ENCODE measurements around the gene CBX1. TPM values are rescaled to one million over a fixed set of nuclear protein-coding genes. Genes with fewer than 3 reads are reported as not detected.
A peak's percentile ranks its signal among the peaks of the same experiment; 100 is the strongest.

The CBX1 gene
- total RNA-seq, 4 donors from 2014 or later: 18.4 to 27.5 (median 22.3) TPM

DNA sequence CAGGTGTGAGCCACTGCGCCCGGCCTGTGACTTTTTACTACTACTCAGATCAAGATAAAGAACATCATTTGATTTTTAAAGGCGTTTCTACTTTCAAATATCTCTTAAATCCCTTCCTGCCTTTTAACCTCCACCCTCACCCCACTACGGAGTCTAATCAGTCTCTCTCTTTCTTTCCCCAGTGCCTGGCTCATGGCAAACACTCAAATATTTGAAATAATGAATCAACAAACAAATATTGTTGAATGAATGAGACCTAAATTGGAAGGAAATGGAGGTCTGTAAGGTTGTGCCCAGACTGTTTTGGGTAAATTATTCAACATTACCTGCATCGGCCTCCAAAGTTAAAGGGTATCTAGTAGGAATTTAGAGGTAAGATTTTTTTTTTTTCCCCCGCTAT lies 78.4 kb downstream of the CBX1 start:
- no peaks in the 10 kb centered on the region for H3K36me3 ChIP-seq
- TF ChIP-seq POLR2AphosphoS5 (IDR thresholded peaks at IDR 0.05) (no peak), POLR2A (IDR thresholded peaks at IDR 0.05) (no peak), EP300 (IDR thresholded peaks at IDR 0.05) (no peak)
- TF ChIP-seq, protein P1, sequence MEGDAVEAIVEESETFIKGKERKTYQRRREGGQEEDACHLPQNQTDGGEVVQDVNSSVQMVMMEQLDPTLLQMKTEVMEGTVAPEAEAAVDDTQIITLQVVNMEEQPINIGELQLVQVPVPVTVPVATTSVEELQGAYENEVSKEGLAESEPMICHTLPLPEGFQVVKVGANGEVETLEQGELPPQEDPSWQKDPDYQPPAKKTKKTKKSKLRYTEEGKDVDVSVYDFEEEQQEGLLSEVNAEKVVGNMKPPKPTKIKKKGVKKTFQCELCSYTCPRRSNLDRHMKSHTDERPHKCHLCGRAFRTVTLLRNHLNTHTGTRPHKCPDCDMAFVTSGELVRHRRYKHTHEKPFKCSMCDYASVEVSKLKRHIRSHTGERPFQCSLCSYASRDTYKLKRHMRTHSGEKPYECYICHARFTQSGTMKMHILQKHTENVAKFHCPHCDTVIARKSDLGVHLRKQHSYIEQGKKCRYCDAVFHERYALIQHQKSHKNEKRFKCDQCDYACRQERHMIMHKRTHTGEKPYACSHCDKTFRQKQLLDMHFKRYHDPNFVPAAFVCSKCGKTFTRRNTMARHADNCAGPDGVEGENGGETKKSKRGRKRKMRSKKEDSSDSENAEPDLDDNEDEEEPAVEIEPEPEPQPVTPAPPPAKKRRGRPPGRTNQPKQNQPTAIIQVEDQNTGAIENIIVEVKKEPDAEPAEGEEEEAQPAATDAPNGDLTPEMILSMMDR (IDR thresholded peaks at IDR 0.05): no peak
- 35% methylated on average over 6 of the region's 6 CpGs for WGBS
- DNase-seq (ENCODE audit: low spot score in 2 of 2): no peak
- H3K27ac ChIP-seq: no peak overlapping the region
- H3K27me3 ChIP-seq: no peaks in the 10 kb centered on the region
- peak overlapping the region; percentile 51 for H3K4me3 ChIP-seq
- no peaks in the 10 kb centered on the region for H3K9me3 ChIP-seq
- H3K4me1 ChIP-seq: peaks cover 53% of the 10 kb centered on the region

DNA sequence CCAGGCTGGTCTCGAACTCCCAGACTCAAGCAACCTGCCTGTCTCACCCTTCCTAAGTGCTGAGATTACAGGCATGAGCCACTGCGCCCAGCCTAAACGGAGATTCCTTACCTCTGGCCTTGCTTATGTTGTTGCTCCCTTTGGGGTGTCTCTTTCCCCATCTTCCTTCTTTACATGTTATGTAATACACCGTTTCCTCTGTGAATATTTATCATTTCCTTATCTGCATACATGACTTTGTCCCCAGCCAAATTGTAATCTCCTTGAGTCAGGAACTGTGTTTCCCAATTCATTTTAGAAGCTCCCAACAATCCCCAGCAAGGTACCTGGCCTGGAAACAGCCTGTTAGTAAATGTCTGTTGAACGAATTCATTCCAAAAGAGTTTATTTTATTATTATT lies 79.3 kb downstream of the CBX1 start:
- no peaks in the 10 kb centered on the region for H3K36me3 ChIP-seq
- H3K4me3 ChIP-seq: no peak overlapping the region
- TF ChIP-seq, protein P1 (IDR thresholded peaks at IDR 0.05): no peak
- TF ChIP-seq EP300 (IDR thresholded peaks at IDR 0.05): no peak
- no peaks in the 10 kb centered on the region for H3K9me3 ChIP-seq
- 54% methylated on average over 5 of the region's 5 CpGs for WGBS
- no peaks in the 10 kb centered on the region for H3K27me3 ChIP-seq
- no peak overlapping the region for H3K27ac ChIP-seq
- no peak for DNase-seq (ENCODE audit: low spot score in 2 of 2)
- peaks cover 47% of the 10 kb centered on the region for H3K4me1 ChIP-seq

Other genes starting within 250 kb of the CBX1 start
- 10 to 100 TPM in 2 of 4 donors, 1 to 10 TPM in 2; 6.9 to 12.7 (median 9.8) TPM for gene SP2, start 205.2 kb downstream of the CBX1 start, total RNA-seq
- 10 to 100 TPM; 14.6 to 33.6 (median 24.7) TPM for gene PNPO, start 159.9 kb downstream of the CBX1 start, total RNA-seq
- 10 to 100 TPM; 11.4 to 27.1 (median 21.8) TPM for gene PRR15L, start 143.6 kb downstream of the CBX1 start, total RNA-seq
- 100 to 1,000 TPM; 100 to 296 (median 142) TPM for gene CDK5RAP3, start 130.4 kb downstream of the CBX1 start, total RNA-seq
- 10 to 100 TPM in 3 of 4 donors, 1 to 10 TPM in 1; 9.7 to 17.2 (median 12.5) TPM for gene COPZ2, start 63.7 kb downstream of the CBX1 start, total RNA-seq
- 100 to 1,000 TPM in 2 of 4 donors, 10 to 100 TPM in 2; 89.9 to 250 (median 138) TPM for gene NFE2L1, start 53.1 kb downstream of the CBX1 start, total RNA-seq
- 10 to 100 TPM in 3 of 4 donors, 1 to 10 TPM in 1; 8.4 to 16.4 (median 13.1) TPM for gene SNX11, start 6.3 kb upstream of the CBX1 start, total RNA-seq

All from suprapubic skin (tissue), 4 donors.